ENCODE data around the gene IKZF4. TPM values are rescaled to one million over a fixed set of nuclear protein-coding genes. Genes with fewer than 3 reads are reported as not detected.
"Not testable (repeated sequence)": the region's sequence is repeated elsewhere in the genome, so short reads cannot be mapped to it uniquely, and the experiment has no call there.

The IKZF4 gene
- total RNA-seq, 2 donors from 2014 or later = 2.6 to 3.9 TPM

DNA sequence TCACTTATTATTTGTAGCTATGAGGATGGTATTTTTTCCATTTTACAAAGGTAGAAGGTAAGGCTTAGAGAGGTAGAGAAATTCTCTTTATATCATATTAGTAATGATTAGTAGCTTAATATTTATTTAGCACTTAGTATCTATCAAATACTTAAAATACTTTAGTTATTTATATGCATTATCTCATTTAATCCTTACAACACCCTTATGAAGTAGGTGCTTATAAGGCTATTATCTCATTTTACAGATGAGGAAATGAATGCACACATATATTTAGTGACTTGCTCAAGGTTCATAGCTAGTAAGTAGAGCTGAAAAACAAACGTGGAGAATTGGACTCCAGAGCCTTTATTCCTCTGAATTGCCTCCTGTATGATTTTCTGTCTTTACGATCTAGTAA is 36.0 kb upstream of the IKZF4 start:
- no peak overlapping the region for H3K4me3 ChIP-seq
- no peaks in the 10 kb centered on the region for H3K27me3 ChIP-seq
- DNase-seq (ENCODE audit: low spot score) = no peak
- no peaks in the 10 kb centered on the region for H3K9me3 ChIP-seq
- H3K4me1 ChIP-seq = no peaks in the 10 kb centered on the region
- H3K36me3 ChIP-seq = peaks cover 63% of the 10 kb centered on the region
- no peak overlapping the region for H3K27ac ChIP-seq
- TF ChIP-seq, protein P1, sequence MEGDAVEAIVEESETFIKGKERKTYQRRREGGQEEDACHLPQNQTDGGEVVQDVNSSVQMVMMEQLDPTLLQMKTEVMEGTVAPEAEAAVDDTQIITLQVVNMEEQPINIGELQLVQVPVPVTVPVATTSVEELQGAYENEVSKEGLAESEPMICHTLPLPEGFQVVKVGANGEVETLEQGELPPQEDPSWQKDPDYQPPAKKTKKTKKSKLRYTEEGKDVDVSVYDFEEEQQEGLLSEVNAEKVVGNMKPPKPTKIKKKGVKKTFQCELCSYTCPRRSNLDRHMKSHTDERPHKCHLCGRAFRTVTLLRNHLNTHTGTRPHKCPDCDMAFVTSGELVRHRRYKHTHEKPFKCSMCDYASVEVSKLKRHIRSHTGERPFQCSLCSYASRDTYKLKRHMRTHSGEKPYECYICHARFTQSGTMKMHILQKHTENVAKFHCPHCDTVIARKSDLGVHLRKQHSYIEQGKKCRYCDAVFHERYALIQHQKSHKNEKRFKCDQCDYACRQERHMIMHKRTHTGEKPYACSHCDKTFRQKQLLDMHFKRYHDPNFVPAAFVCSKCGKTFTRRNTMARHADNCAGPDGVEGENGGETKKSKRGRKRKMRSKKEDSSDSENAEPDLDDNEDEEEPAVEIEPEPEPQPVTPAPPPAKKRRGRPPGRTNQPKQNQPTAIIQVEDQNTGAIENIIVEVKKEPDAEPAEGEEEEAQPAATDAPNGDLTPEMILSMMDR (IDR thresholded peaks at IDR 0.05) = no peak

DNA sequence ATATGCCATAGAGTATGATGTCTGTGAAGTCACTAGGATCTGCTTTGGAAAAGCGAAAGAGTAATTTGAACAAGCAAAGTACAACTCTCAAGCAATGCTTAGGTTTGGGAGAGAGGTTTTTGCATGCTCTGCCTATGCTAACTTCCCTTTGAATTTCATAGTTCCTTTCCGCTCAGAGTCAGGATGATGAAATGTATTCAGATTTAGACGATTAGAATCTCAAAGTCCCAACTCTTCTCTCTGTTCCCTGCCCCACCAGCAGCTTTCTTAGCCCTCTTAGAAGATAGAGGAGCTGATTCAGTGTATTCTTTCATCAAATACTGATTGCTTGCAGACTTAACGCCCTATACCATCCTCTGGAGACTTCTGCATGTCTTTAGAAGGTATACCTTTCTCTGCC is 35.5 kb upstream of the IKZF4 start:
- Histone ChIP-seq H3K4me1 (no peaks in the 10 kb centered on the region), H3K27ac (no peak overlapping the region), H3K4me3 (no peak overlapping the region), H3K27me3 (no peaks in the 10 kb centered on the region), H3K9me3 (no peaks in the 10 kb centered on the region), H3K36me3 (peaks cover 68% of the 10 kb centered on the region)
- DNase-seq (ENCODE audit: low spot score) = no peak
- TF ChIP-seq, protein P1 (IDR thresholded peaks at IDR 0.05) = no peak

DNA sequence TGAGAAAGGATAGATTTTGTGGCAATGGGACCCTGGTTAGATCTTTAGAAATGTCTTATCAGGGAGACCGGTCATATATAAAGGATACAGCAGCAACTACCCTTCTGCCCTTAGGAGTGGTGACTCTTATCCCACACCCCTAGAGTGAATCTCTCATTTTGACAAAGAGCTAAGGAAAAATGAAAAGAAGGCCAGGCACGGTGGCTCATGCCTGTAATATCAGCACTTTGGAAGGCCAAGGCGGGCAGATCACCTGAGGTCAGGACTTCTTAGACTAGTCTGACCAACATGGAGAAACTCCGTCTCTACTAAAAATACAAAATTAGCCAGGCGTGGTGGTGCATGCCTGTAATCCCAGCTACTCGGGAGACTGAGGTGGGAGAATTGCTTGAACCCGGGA is 34.9 kb upstream of the IKZF4 start:
- H3K36me3 ChIP-seq = peaks cover 70% of the 10 kb centered on the region
- not testable (repeated sequence) for H3K4me1 ChIP-seq; H3K4me3 ChIP-seq; DNase-seq (ENCODE audit: low spot score); H3K27me3 ChIP-seq; H3K27ac ChIP-seq; H3K9me3 ChIP-seq

DNA sequence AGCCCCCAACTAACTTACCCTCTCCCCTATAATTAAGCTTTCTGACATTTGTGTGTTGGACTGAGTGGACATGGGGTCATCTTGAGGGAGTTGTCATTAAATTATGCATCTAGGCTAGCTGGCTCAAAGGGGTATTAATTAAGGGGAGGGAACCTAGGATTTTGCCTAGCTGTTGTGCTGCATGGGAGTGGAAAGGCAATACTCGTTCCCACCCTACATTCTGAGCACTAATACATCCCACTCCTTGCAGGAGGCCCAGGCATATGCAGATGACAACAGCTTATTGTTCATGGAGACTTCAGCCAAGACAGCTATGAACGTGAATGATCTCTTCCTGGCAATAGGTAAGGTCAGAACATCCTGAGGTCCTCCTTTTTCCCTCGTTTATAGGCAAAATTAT is 29.7 kb upstream of the IKZF4 start:
- Histone ChIP-seq H3K4me1 (no peaks in the 10 kb centered on the region), H3K27me3 (no peaks in the 10 kb centered on the region), H3K4me3 (no peak overlapping the region), H3K9me3 (no peaks in the 10 kb centered on the region), H3K27ac (no peak overlapping the region), H3K36me3 (peaks cover 81% of the 10 kb centered on the region)
- DNase-seq (ENCODE audit: low spot score) = no peak
- TF ChIP-seq, protein P1 (IDR thresholded peaks at IDR 0.05) = no peak

DNA sequence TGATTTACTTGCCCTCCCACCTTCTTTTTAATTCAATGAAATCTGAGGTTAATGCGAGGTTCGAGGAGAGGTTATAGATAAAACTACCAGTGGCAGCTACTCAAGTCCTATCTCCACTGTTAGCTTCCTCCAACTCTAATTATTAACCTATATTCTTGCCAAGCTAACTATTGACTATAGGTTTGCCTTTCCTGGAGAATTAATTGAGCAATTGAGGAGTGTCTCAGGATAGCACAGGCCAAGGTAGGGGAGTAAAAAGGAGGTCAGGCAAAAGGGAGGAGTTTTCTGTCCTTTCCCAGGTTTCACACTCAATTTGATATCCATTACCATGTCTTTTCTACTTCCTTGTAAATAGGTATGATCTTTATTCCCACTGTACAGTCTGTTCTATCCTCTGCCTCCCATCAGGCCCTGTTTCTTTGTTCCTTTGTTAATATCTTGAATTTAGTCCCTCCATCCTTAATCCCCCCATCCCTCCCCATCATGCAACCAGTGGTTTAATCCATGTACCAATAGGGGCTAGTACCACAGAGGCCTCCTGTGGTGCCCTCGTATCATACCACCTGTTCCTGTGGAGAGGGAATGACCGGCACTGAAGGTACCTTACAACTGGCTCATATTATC is 27.5 kb upstream of the IKZF4 start:
- TF ChIP-seq, protein P1 (IDR thresholded peaks at IDR 0.05) = no peak
- H3K27me3 ChIP-seq = no peaks in the 10 kb centered on the region
- H3K27ac ChIP-seq = no peak overlapping the region
- DNase-seq (ENCODE audit: low spot score) = no peak
- no peak overlapping the region for H3K4me3 ChIP-seq
- peaks cover 60% of the 10 kb centered on the region for H3K36me3 ChIP-seq
- H3K4me1 ChIP-seq = peaks cover 0 to 16% of the 10 kb centered on the region in 2 donors
- no peaks in the 10 kb centered on the region for H3K9me3 ChIP-seq

DNA sequence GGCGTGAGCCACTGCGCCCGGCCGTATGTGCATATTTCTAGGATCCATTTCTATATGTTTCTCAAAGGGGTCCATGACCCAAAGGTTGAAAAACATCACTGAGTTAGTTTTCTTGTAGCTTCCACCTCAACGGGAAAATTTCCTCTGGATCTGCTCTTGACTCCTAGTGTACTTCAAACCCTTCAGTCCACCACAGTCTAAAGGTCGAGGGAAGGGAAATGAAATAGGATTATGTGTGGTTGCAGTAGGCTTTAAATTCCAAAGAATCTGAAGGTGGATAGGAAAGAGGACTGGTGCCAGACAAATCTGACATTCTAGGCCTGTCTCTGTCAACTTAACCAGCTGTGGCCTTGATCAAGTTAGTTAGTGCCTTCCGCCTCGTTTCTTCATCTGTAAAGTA is 25.5 kb upstream of the IKZF4 start:
- Histone ChIP-seq H3K27ac (no peak overlapping the region), H3K36me3 (peaks cover 41% of the 10 kb centered on the region), H3K4me3 (no peak overlapping the region), H3K4me1 (peaks cover 0 to 19% of the 10 kb centered on the region in 2 donors), H3K9me3 (no peaks in the 10 kb centered on the region), H3K27me3 (no peaks in the 10 kb centered on the region)
- no peak for DNase-seq (ENCODE audit: low spot score)
- TF ChIP-seq, protein P1 (IDR thresholded peaks at IDR 0.05) = no peak
